Activated T-helper 9 cell treated with anti-CD3 and anti-CD28 coated beads, Interleukin-2, amount 50 U/mL, for 16 hours (primary cell): Measurements from ENCODE around the gene SHC1.

Experiments used
- DNase-seq: peaks from one replicate; pipeline ENCODE4 v3.0.0-alpha.2; 2020; ENCODE audit warnings: low read depth

The SHC1 gene

DNA sequence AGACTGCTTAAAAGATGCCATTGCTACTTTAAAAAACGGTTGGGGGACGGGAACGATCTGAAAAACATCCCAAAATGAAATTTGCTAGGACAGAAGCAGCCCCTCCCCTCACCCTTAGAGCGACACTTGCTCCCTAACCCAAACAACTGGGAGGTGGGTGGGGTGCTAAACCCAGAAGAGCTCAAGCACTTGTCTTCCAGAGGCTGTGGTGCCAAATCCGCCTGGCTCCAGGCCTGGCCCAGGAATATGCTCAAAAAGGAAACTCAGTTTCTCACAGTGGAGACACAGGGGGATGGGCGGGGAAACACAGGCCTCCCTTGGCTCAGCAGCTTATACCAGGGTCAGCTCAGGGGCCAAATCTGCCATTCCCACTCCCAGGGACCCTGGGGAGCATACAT, 14.0 kb downstream of the SHC1 start:
- DNase-seq = no peak

DNA sequence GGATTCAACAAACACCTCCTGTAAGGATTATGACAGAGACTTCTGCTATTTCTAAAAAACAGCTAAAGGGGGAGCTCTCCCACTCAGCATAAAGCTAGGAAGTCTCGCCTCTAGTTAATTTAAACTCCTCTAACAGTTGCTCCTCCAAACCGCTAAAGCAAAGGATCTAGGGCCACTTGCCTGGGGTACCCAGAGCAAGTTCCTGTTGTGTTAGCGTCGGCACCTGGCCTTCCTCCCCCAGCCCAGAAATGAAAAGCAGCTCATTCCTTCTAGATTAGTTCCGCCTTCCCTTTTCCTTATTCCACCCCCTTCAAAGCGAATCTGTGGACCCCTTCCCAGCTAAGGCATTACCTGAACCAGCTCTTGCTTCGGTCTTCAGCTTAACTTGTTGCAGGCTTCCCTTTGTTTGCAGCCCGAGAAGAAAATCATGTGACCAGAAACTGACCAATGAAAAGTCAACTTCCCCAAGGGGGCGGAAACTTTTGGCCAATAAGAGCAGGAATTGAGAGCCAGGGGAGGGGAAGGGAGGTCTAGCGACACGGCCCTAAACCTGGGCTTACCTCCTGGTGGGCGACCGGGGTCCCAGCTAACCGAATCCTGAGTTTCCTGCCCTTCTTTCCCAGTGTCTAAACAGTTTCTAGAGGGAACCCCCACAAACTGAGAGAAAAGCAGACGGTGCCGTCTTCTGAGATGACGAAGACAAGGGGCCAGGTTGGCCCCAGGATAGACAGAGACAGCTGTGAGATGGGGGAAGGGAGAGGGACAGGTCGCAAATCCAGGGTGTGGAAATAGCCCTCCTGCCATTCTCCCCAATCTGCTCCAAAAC, 14.6 kb downstream of the SHC1 start, which contains the start of gene PBXIP1:
TSS of gene PBXIP1 (minus strand) at position 382 of the 826 bp plus-strand sequence. CDS start 2,378 bp downstream, outside the sequence.
- peak; percentile 54 for DNase-seq

DNA sequence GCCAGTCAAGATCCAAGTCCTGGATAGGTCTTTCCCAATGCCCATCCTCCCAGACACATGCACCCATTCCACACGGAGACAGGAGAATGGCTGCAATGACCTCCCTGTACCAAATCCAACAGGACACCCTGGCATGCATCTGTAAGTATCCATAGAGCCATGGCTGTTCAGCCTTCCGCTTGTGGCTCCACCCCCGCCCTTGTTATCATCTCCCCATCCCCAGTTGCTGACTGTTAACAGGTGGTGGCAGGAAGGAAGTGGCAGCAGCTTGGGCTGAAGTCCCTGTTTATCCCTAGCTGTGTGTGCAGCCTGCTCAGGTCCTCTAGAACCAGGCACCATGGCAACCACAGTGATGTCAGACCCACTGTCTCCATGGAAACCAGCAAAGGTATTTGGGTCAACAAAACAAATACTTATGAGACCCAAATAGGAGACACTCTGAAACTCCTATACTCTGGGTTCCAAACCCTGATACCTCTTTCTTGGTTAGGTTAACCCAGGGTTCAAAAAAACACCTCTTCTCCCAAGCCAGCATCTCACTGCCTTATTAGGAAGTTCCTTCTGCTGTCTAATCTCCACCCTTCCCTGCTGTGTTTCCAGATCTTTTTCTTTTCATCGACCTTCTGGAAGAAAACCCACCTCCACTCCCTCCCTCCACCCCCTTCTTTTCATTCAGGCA, 15.4 kb downstream of the SHC1 start:
- peak; percentile 77 for DNase-seq

DNA sequence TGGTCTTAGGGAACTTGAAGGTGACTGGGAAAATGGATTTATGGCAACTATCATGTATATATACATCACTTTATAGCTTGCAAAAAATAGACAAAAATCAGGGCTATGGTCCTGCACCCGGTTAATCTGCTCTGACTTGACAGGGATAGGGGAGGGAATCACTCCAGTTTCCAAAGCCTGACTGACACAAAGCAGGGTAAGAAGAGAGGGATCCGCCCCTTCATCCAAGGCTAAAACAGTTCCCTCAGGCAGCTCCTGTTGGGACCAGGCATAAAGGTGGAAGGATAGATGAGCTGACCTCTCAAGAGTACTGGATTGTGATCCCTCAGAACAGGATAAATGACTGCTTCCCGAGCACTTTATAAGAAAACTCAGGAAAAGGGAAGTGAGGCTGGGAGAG, 16.0 kb downstream of the SHC1 start:
- DNase-seq = no peak

DNA sequence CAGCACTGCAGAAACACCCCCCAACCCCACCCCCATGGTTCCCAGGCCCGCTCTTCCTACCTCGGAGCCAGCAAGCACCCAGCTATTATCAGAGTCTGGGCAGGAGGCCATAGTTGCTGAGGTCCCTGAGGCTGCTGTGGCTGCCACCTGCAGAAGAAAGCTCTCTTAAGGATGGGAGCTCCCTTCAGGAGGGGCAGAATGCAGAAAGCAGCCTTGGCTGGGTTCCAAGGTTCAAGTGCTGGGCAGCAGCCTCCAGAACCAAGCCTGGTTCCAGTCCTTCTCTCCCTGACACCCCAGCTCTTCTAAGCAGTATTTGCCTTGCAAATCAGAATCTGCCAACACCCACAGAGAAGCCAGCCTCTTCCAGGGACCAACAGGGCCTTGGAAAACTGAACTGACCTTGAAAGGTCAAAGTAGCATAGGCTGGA, 16.9 kb downstream of the SHC1 start:
- DNase-seq = no peak

DNA sequence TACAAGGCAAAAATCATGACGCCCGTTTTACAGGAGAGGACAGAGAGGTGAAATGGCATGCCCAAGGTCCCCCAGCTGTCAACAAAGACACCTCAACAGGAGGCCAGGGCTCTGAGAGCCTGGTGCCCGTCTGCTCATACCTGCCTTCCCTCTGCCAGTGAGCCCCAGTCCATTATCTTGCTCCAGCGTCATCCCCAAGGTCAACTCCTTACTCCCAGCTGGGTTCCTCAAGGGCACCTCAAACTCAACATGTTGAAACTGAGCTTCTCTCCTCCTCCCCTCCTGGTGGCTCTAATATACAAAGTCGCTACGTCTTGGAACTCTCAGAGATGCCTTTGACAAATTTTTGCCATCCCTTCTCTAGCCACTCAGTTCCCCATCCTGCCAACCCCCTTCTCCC, 17.9 kb downstream of the SHC1 start:
- no peak for DNase-seq

DNA sequence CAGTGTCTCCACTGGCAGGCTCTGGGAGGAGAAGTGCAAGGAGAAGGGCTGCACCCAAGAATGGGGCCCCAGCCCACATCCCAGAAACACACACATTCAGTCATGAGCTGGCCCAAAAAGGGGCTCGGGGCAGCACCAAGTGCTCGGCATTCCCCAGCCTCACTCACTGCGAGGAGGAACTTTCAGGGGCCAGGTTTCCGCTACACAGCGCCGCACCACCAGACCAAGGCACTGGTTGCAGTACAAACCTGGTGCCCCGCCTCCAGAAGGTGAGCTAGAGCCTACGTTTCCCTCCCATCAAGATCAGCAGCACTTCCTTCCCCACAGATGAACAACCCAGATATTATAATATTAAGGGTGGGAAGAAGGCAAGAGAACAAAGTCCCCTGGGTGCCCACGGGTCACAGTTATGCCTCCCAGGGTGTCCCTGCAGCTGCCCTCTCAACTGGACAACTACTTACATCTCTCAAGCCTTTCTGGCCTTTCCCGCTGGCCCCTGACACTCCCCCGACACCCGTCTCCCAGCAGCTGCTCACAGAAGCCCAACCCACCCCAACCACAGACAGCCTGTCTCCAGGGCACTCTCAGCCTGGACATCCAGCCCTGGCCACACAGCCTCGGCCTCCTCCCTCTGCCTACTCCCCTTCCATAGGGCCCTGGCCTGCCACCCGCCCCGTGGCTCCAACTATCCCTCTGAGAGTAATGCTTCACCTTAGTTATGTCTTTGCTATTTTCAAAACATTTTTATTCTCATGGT, 18.5 kb downstream of the SHC1 start:
- DNase-seq = peak; percentile 53

DNA sequence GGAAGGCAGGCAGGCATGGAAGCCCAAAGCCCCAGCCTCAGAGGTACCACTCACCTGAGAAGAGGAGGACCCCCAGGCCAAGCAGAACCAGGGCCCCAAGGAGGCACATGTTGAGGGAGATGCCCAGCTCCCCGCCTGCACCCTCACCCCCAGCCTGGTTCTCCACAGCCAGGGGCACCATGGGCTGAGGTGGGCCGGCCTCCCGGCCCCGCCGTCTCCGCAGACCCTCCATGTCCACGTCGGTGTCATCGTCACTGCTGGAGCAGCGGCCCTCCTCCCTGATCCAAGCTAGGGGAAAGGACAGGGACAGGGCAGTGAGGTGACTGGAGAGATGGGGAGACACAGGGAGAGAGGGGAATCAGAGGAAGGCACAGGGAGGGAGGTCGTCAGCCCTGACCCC, 22.5 kb downstream of the SHC1 start:
- no peak for DNase-seq

DNA sequence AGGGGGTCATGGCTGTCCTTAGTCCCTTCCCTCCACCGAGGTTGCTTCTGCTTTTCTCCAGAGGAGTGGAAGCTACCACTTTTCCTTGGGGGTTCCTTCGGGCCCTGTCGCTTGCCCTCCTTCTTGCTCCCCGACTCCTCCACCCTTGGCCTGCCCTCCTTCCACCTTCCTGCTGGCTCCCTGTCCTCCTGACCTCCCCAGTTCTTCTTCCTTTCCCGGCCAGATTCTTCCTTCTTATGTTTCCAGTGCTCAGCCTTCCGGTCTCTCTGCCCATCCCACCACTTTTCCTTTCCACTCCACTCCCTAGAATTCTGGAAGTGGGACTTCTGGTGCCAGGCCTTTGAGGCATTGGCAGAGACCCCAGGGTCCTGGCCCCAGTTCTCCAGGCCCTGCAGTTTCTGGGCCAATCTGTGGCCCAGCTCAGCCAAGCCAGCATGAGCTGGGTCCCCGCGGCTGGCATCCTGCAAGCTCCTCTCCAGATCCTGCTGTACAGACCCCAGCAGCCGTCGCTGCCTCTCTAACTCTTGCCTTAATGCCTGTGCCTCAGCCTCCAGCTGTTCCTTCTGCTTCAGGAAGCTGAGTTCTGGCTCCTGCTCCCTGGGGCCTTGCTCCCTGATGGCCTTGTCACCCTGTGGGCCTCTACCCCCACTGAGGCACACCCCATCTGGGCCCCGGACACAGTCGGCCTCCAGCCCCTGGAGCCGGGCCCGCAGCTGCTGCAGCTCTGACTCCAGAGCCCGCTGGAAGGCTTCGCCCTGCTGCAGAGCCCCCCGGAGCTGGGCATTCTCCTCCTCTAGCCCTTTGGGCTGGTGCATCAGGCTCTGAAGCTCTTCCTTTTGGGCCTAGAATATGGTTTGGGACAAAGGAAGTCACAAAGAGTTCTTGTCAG, 24.3 kb downstream of the SHC1 start:
- DNase-seq = no peak

DNA sequence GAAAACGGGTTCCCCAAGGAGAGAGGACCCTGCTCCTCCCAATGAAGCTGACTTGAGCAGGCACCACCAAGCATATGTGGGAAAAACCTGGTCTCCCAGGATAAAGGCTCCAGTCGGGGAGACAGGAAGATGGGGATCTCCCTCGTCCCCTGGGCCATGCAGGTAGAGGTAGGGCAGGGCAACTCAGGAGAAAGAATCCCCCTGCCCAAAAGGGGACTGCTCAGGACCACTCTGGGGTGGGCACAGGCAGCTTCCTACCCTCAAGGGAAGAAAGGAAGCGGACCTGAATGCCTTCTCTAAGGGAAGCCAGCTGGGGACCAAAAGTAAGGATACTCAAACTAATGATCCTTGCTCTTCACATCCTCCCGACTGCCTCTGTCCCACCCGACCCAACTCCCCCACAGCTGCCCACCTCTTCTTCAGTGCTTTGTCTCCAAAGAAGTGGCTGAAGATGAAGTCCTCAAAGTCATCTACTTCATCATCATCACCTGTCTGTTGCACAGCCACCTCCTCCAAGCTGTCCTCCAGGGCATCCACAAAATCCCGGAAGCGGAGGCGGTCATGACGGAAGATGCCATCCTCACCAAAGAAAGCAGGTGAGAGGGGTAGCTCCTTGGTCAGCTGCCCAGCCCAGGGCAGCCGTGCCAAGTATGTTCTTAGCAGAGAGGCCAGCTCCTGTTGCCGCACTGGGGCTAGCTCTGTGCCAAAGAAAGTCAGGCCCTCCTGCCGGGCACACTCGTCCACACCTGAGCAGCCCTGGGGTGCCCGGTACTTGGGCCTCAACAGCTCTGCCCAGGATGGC, 25.2 kb downstream of the SHC1 start:
- DNase-seq = no peak

DNA sequence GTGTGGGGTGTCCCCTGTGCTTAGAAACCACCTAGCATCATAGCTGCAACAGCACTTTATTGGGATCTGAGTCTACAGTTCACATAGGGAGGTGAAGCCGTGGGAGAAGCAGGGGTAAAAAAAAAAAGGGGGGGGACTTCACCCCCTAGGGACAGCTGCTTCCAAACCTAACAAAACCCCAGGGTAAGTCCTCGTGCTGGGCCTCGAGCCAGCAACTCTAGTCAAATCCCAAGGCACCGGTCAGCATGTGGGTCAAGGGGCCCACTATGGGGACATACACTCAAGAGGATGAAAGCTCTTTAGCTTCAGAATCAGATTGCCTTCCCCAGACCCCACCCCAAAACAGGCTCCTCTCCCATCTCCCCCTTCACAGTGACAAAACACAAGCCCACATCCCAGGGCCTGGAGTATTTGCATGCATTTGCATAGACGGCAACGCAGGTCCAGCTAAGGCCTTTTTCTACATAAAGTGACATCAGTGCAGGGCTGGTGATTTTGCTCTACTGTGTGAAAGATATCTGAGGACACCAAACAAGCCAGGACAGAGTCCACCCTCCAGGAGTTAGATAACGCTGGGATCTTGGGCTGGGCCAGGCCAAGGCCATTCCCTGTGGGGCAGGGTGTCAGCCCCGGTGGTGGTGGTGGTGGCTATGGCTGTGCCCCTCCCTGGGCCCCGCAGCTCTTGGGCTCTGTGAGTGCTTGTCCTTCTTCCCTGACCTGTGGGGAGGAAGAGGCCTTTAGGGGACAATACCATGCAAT, 26.0 kb downstream of the SHC1 start:
- no peak for DNase-seq

DNA sequence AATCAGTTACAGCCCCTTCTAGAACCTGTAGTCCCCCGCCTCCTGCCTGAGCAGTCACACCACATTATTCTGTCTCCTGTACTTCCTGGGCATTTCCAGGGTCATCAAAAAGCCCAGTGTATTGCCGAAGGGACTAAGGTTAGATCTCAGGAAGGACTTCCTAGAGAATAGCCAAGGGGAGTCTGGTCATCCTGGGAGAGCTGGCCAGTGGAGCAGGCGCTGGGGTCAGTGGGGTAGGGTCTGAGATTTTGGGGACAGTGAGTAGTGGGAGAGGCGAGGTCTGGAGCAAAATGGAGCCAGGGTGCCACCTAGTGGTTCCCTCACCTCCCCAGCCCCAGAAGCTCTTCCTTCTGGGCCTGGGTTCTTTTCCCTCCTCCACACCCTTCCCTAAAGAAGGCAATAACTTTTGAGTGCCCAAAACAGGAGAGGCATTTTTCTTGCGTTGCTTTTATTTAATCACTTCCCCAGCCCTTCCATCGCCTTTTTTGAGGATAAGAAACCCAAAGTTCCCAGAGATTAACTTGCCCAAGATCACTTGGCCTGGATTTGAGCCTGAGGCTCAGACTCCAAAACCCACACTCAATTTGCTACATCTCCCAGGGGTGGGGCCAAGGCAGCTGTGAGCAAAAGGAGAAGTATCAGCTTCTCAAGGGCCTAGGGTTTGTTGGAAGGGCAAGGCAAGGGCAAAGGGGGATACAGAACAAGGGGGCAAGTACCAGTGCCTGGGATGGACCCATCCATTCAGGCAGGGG, 26.7 kb downstream of the SHC1 start:
- peak; percentile 21 for DNase-seq

DNA sequence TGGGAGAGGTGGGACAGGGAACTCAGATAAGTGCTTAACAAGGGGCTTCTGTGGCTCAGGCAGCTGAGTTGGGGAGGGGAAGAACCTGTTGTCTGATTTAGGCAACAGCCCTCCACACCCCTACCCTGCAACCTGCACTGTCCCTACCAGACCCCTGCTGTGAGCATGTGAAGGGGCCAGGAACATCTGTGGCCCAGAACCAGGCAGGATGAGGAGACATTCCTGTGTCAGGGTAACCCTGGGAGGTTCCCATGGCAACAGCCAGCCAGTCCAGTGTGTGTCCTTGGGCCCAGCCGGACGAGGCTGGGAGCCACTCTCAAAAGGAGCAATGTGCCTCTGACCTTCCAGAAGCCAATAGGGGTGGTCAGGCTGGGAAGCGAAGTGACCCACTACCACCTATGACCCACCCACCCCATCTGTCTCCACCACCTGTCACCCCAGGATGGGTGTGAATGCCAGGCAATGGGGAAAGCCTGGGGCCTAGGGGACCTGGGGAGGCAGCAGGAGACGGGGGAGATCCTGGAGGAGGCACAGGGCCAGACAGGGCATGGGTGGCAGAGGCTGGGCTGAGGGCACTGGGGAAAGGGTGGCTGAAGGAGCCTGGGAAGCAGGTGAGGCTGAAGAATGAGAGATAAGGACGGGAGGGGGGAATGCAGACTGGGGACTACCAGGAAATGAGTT, 29.1 kb downstream of the SHC1 start:
- no peak for DNase-seq

DNA sequence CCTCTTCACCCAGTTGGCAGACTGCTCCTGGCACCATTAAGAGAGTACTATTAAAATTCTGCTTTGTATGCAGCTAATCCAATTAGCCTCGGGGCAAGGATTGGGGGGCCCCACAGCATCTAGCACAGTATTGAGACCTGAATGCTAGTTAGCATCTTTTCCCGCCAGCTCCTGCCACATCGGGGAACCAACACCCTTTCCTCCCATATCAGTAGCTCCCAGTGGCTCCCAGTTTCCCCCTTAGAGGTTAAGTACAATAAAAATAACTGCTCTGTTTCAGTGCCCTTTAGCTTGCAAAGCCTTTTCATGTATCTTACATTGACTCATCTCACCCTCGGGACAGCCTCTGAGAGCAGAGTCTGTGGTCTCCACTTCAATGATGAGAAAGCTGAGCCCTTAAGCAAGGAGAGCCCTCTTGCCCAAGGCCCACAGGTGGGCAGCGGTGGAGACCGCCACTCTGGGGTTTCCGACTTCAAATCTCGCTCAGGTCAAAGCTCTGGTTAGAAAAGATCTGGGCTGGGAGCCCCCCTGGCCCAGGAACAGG, 29.8 kb downstream of the SHC1 start:
- DNase-seq = no peak

DNA sequence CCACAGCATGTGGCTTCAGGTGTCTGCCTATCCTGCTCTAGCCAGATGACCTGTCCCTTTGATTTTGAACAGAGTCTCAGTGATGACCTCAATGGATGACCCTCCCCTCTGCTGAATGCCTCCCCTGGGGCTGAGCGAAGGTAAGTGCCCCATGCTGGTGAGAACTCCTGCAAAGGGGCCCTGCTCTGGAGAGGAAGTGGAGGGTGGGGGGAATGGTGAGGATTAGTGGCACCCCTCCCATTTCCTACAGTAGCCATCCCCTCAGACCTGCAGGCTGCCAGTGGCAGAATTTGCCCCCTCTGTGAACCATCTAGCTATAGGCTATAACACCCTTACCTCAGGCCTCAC, 30.4 kb downstream of the SHC1 start:
- no peak for DNase-seq

DNA sequence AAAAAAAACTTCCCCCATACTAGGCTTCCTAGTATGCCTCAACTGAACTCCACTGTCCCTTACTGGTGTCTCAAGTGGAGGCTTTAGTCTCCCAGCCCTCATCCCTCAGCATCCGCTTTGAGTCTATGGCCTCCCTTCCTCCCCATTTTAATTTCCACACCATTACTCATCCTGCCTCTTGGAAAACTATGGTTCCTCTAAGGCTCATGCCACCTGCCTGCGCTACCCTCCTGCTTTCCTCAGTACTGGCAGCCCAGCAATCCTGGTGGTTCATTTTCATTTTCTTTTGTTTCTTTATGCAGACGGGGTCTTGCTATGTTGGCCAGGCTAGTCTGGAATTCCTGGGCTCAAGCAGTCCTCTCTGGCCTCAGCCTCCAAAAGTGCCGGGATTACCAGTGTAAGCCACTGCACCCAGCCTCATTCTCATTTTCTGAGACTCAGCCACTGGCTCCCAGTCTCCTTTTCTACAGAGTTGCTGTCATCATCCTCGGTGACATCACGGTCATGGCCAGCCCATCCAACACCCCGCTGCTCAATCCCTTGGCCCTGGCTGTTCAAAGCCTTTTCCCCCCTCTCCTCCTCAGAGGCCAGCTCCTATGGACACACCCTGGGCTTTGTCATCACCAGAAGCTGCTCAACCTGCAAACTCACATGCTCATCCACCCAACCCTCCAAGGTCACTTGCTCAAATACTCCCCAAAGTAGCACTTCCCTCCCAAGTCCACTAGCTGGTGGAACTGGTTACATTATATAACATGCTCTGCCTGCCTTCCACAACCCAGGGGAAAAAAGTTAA, 31.7 kb downstream of the SHC1 start:
- DNase-seq = no peak

DNA sequence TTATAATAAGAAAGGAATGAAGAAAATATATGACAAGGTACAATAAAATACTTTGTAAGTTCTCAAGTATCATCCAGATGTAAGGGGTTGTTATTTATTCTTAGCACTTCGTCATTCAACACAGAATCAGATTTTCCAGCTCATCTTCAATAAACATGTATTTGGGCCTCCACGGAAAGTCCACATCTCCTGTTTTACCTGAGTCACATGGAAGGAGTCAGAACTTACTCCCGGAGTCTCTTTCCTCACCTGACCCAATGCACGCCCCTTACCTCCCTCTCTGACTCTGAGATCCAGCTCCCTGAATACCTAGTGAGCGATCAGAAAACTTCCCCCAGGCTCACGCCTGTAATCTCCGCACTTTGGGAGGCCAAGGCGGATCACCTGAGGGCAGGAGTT, 32.6 kb downstream of the SHC1 start:
- no peak for DNase-seq
